Upper lobe of left lung (tissue), 6 donors: ENCODE data around the gene CDC27. TPM values are rescaled to one million over a fixed set of nuclear protein-coding genes. Genes with fewer than 3 reads are reported as not detected.
"Not testable (repeated sequence)": the region's sequence is repeated elsewhere in the genome, so short reads cannot be mapped to it uniquely, and the experiment has no call there.

Experiments
- ATAC-seq, 2 donors: fragments of 200-7000 bp; cut with Tn5 transposase; one replicate each; pipeline ENCODE4 v1.9.1; 2022; ENCODE audit warnings: mild to moderate bottlenecking in 2 of 2, moderate library complexity in 2 of 2; ENCODE audit not compliant: low FRiP score in 2 of 2
- DNase-seq, 2 donors: peaks; one replicate each; pipeline ENCODE4 v3.0.0-alpha.2; 2019 to 2020
- H3K27ac ChIP-seq, 4 donors: fragments of 200-600 bp; sonication (generic); one replicate each; pipeline ENCODE4 v1.5.1; 2016 to 2019
- H3K27me3 ChIP-seq, 4 donors: fragments of 200-600 bp; sonication (generic); one replicate each; pipeline ENCODE4 v1.5.1; 2017 to 2019
- H3K36me3 ChIP-seq, 4 donors: fragments of 200-600 bp; sonication (generic); one replicate each; pipeline ENCODE4 v1.5.1; 2016 to 2019
- H3K4me1 ChIP-seq, 4 donors: fragments of 200-600 bp; sonication (generic); one replicate each; pipeline ENCODE4 v1.5.1; 2018 to 2019
- H3K4me3 ChIP-seq, 4 donors: fragments of 200-600 bp; sonication (generic); one replicate each; pipeline ENCODE4 v1.5.1; 2017 to 2019; ENCODE audit warnings: mild to moderate bottlenecking in 2 of 4, moderate library complexity in 1 of 4
- H3K9me3 ChIP-seq, 4 donors: fragments of 200-600 bp; sonication (generic); one replicate each; pipeline ENCODE4 v1.5.1; 2018 to 2019
- CTCF ChIP-seq, 6 experiments: fragments of 450-650 bp in 4 of 6; fragments of 200-600 bp in 2 of 6; sonication (generic) in 2 of 6; IDR thresholded peaks; one replicate each; pipeline ENCODE4 v1.5.1; 2016 to 2019; ENCODE audit warnings: antibody characterized with exemption in 6 of 6
- EP300 ChIP-seq, 4 donors: sonication (generic); formaldehyde crosslinking; IDR thresholded peaks; one replicate each; pipeline ENCODE4 v1.5.1; 2017; ENCODE audit warnings: antibody characterized with exemption in 4 of 4, control low read depth in 2 of 4
- POLR2A ChIP-seq, 4 donors: fragments of 450-650 bp; IDR thresholded peaks; one replicate each; pipeline ENCODE4 v1.5.1; 2016 to 2017; ENCODE audit warnings: antibody characterized with exemption in 4 of 4, mild to moderate bottlenecking in 2 of 4
- POLR2AphosphoS5 ChIP-seq, 2 donors: sonication (generic); formaldehyde crosslinking; IDR thresholded peaks; one replicate each; pipeline ENCODE4 v1.5.1; 2017; ENCODE audit warnings: antibody characterized with exemption in 2 of 2
- WGBS, 2 donors: methylation state at CpG; one replicate each; pipeline ENCODE4 v1.1.5; 2017 to 2018; 5-methylcytosine and 5-hydroxymethylcytosine counted together
- total RNA-seq, 6 donors: library from RNA; depleted of rRNA in 4 of 6; stranded (reverse); fragments of >200 nt in 4 of 6; gene quantifications; one replicate each; pipeline versions ENCODE4 v1.1.0 to v1.2.1, GENCODE V29; 2016 to 2021
- donor health status: DM: no; HTN: no; CAD: no; lungs with moderate emphysema.
- donor health status: DM: no; HTN: yes; CAD: no; lungs with severe emphysema.

Gene CDC27
- total RNA-seq, 6 donors from 2014 or later, result 40.3 to 74.8 (median 55.1) TPM

GRCh38 chr17:47135235-47135634 is 53.9 kb downstream of the CDC27 start:
- no peaks in the 10 kb centered on the region for H3K4me1 ChIP-seq

GRCh38 chr17:47134354-47134753 is 54.7 kb downstream of the CDC27 start:
- H3K27ac ChIP-seq, H3K4me3 ChIP-seq, DNase-seq, ATAC-seq, H3K9me3 ChIP-seq, H3K27me3 ChIP-seq, H3K4me1 ChIP-seq: not testable (repeated sequence)
- WGBS, 2 donors, result 95 to 98% methylated on average over 5 of the region's 5 CpGs
- H3K36me3 ChIP-seq, result peaks cover 17 to 83% (median 41%) of the 10 kb centered on the region in 4 donors

More at GRCh38 chr17:47135235-47135634, 53.9 kb downstream of the CDC27 start:
- TF ChIP-seq POLR2AphosphoS5 (IDR thresholded peaks at IDR 0.05) (no peak), CTCF (IDR thresholded peaks at IDR 0.05) (no peak), EP300 (IDR thresholded peaks at IDR 0.05) (no peak), POLR2A (IDR thresholded peaks at IDR 0.05) (no peak)
- no peaks in the 10 kb centered on the region for H3K27me3 ChIP-seq
- H3K27ac ChIP-seq, result no peak overlapping the region
- H3K4me3 ChIP-seq, result no peak overlapping the region
- H3K36me3 ChIP-seq, result peaks cover 17 to 84% (median 41%) of the 10 kb centered on the region in 4 donors
- DNase-seq (no peak), ATAC-seq (no peak)
- 100% methylated on average over 1 of the region's 1 CpG for WGBS, 2 donors
- no peaks in the 10 kb centered on the region for H3K9me3 ChIP-seq

GRCh38 chr17:47131761-47132160 is 57.3 kb downstream of the CDC27 start:
- DNase-seq (no peak), ATAC-seq (no peak)
- no peaks in the 10 kb centered on the region for H3K9me3 ChIP-seq
- TF ChIP-seq POLR2A (IDR thresholded peaks at IDR 0.05) (no peak), POLR2AphosphoS5 (IDR thresholded peaks at IDR 0.05) (no peak)
- no peaks in the 10 kb centered on the region for H3K27me3 ChIP-seq
- H3K27ac ChIP-seq, result no peak overlapping the region
- H3K4me1 ChIP-seq, result no peaks in the 10 kb centered on the region
- H3K4me3 ChIP-seq, result no peak overlapping the region
- H3K36me3 ChIP-seq, result peaks cover 0 to 83% (median 46%) of the 10 kb centered on the region in 4 donors
- 74 to 83% methylated on average over 3 of the region's 3 CpGs for WGBS, 2 donors

- H3K4me1 ChIP-seq, ATAC-seq, H3K27ac ChIP-seq: not testable (repeated sequence)
These were observed 62.3 kb downstream of the CDC27 start for GRCh38 chr17:47126835-47127234.

GRCh38 chr17:47123262-47123661 is 65.8 kb downstream of the CDC27 start:
- H3K9me3 ChIP-seq, H3K4me1 ChIP-seq, ATAC-seq, DNase-seq, H3K27me3 ChIP-seq, H3K27ac ChIP-seq, H3K4me3 ChIP-seq: not testable (repeated sequence)
- WGBS, 2 donors, result 81 to 86% methylated on average over 2 of the region's 2 CpGs
- H3K36me3 ChIP-seq, result peaks cover 5 to 86% (median 39%) of the 10 kb centered on the region in 4 donors

More at GRCh38 chr17:47126835-47127234, 62.3 kb downstream of the CDC27 start:
- H3K36me3 ChIP-seq, result peaks cover 0 to 83% (median 49%) of the 10 kb centered on the region in 4 donors
- WGBS, 2 donors, result 89 to 93% methylated on average over 3 of the region's 3 CpGs
- not testable (repeated sequence) for H3K9me3 ChIP-seq, DNase-seq, H3K4me3 ChIP-seq, H3K27me3 ChIP-seq

GRCh38 chr17:47120521-47121095 is 68.5 kb downstream of the CDC27 start:
- 85 to 95% methylated on average over 5 of the region's 5 CpGs for WGBS, 2 donors
- ATAC-seq (no peak), DNase-seq (no peak)
- Histone ChIP-seq H3K4me3 (no peak overlapping the region), H3K36me3 (peaks cover 5 to 59% (median 23%) of the 10 kb centered on the region in 4 donors), H3K4me1 (no peaks in the 10 kb centered on the region), H3K27ac (no peak overlapping the region), H3K9me3 (no peaks in the 10 kb centered on the region), H3K27me3 (no peaks in the 10 kb centered on the region)
- TF ChIP-seq POLR2A (IDR thresholded peaks at IDR 0.05), result no peak
- TF ChIP-seq POLR2AphosphoS5 (IDR thresholded peaks at IDR 0.05), result no peak
- no peak for TF ChIP-seq CTCF (IDR thresholded peaks at IDR 0.05)
- no peak for TF ChIP-seq EP300 (IDR thresholded peaks at IDR 0.05)
